Esophagus muscularis mucosa (tissue), 3 donors: ENCODE measurements around the gene SLC39A8.

Experiments used
- POLR2A ChIP-seq: fragments of 450-650 bp; IDR thresholded peaks from one replicate; pipeline ENCODE4 v1.6.1; 2017; ENCODE audit warnings: antibody characterized with exemption, moderate library complexity, mild to moderate bottlenecking, low read depth
- TF ChIP-seq, protein P1 (sequence below), 3 experiments: fragments of 200-600 bp in 2 of 3; fragments of 450-650 bp in 1 of 3; sonication (generic) in 2 of 3; IDR thresholded peaks; one replicate each; pipeline ENCODE4 v1.5.1; 2017 to 2019; ENCODE audit warnings: antibody characterized with exemption in 3 of 3, mild to moderate bottlenecking in 2 of 3, moderate library complexity in 1 of 3

DNA sequence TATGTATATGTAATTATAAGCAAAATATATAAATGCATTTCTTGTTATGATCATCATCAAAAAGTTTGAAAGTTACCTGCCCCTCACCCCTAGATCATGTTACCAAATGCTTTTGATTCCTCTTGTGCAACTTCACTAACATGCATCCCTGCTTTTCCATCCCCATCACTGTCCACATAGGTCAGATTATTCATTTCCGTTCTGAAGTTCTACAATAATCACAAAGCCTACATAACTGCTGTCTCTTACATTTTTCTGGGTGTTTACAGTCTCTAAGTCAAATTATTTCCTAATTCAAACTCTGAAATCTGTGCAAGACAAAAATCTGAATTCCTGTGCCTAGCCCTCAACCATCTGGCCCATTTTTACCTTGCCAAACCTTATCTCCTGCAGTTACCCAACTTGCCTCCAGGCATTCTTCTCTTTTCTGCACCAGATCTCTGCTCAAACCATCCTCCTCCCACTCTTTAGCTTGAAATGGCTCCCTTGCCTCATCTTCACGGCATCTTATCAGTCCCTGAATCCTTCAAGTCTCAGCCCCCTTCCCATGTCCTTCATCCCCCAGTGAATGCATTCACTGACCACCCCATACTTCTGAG is 42.4 kb upstream of the SLC39A8 start:
- TF ChIP-seq, protein P1, sequence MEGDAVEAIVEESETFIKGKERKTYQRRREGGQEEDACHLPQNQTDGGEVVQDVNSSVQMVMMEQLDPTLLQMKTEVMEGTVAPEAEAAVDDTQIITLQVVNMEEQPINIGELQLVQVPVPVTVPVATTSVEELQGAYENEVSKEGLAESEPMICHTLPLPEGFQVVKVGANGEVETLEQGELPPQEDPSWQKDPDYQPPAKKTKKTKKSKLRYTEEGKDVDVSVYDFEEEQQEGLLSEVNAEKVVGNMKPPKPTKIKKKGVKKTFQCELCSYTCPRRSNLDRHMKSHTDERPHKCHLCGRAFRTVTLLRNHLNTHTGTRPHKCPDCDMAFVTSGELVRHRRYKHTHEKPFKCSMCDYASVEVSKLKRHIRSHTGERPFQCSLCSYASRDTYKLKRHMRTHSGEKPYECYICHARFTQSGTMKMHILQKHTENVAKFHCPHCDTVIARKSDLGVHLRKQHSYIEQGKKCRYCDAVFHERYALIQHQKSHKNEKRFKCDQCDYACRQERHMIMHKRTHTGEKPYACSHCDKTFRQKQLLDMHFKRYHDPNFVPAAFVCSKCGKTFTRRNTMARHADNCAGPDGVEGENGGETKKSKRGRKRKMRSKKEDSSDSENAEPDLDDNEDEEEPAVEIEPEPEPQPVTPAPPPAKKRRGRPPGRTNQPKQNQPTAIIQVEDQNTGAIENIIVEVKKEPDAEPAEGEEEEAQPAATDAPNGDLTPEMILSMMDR (IDR thresholded peaks at IDR 0.05), result no peak
- no peak for TF ChIP-seq POLR2A
